NCI-H2171 (cell line): ENCODE data around the gene AGK.

Experiments used
- DNase-seq: peaks from one replicate; lab custom pipeline; 2025; lab: John Stamatoyannopoulos, UW

Gene AGK

GRCh38 chr7:141586878-141587277 is 35.7 kb downstream of the AGK start:
- DNase-seq: no peak

- no peak for DNase-seq
Measured at GRCh38 chr7:141587304-141587703, 36.1 kb downstream of the AGK start.

- DNase-seq: no peak
Measured at GRCh38 chr7:141588912-141589311, 37.7 kb downstream of the AGK start.

DNA sequence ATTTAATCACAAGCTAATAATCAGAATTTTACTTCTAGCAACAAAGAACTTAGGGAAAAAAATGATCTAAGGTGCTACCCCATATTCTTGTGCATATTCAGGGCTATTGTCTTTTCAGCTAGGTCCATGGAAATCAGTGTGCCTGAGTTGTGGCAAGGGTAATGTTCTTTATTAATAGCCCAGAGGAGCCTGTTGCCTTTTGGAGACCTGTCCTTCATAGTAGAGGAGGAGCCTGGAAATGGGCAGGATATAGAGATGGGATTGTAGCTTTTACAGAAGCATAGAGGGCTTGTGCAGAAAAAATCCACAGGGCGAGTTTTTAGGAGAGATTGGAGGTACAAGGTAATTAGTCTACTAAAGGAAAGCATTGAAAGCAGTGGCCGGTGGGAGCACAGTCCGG is 38.9 kb downstream of the AGK start:
- DNase-seq: no peak

DNA sequence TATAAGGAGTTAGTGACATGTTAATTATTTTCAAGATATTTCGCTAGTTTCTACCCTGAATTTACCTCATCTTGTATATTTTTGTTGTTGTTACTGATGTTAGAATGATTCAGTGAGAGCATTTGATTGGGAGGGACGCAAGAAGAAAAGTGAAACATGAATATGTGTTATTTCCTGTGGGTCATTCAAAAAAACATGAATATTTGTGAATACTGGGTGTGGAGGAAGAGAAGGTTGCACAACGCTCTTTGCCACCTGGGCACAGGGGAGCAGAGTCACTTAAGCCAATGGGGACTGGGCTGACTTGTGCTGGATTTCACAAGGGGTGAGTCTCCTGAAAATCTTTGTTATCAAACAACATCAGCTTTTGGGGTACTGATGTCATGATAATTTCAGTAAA is 39.5 kb downstream of the AGK start:
- no peak for DNase-seq

DNA sequence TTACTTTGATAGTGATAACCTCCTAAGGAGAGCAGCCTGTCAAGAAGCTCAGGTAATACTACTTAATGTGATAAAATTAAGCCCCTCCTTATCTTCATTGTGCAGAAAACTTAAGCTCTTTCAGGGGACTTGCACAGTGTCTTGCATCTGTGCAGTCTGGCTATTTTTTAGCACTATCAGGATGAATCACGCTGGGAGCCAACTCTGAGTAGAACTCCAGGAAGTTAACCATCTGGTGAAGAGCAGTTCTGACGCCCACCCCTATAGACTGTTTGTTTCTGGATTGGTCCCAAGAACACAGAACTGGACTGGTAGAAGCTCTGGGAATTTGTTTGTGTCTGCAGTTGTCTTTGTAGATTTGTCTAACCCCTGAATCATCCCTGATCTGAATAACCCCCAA is 41.9 kb downstream of the AGK start:
- DNase-seq: no peak

GRCh38 chr7:141597966-141598365 is 46.8 kb downstream of the AGK start:
- DNase-seq: no peak

- DNase-seq: no peak
Measured at GRCh38 chr7:141598408-141598807, 47.2 kb downstream of the AGK start.

DNA sequence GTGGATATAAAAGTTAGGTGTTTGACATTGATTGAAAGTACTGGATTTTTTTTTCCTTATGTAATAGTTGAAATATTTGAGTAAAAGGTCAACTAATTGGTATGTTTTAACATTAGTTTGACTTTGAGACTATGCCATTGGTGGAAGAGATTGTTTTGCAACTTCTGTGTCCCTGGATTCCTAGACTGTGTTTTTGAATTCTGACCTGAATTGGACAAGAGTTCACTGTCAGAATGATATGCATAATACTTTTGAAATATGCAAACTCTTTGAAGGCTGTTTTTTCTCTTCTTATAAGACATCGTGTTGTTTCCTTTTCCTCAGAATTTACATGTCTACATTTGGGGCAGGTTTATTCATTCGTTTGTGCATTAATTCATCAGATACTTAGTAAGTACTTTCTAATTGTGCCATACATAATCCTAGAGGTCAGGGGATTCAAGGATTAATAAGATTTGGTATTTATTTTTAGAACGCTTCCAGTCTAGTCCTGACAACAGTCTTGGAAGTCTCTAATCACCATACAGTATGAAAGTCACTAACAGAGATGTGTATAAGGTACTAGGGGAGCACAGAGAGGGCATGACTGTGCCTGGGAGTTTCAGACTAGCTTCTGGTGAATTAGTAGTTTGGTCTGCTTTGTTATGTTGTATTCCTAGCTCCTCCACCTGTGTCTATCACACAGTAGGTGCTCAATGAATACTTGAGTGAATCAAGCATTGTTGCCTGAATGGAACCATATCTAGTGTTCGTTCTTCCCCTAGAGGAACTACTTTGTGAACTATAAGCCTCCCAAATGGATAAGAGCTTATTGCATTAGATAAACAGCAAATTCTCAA is 49.2 kb downstream of the AGK start:
- DNase-seq: no peak

DNA sequence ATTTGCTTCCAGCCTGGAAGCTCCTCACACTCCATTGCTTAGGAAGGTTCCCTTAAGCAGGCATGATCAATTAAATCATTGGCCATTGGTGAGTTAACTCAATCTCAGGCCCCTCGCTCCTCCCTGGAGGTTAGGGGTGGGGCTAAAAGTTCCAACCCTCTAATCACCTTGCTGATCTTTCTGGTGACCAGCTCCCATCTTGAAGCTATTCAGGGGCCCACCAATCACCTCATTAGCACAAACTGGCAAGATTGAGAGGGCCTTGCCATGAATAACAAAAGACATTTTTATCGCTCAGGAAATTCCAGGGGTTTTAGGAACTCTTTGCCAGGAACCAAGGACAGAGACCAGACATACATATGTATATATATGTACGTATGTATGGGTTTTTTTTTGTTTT is 58.4 kb downstream of the AGK start:
- no peak for DNase-seq

DNA sequence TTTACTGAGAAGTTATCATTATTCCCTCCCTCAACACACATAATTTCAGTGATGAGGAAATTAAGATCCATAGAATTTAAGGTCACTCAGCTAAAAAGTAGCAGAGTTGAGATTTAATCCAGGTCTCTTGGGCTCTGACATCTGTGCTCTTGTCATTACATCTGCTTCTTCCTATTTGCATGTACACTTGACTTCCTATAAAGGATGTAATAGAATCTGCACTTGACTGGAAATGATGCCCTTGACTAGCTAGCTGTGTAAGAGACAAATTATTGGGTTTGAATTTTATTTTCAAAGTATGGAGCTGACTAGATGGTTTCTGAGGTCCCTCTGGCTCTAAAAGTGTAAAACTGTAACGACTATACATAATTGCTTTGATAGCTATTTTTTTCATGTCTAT is 59.5 kb downstream of the AGK start:
- no peak for DNase-seq

DNA sequence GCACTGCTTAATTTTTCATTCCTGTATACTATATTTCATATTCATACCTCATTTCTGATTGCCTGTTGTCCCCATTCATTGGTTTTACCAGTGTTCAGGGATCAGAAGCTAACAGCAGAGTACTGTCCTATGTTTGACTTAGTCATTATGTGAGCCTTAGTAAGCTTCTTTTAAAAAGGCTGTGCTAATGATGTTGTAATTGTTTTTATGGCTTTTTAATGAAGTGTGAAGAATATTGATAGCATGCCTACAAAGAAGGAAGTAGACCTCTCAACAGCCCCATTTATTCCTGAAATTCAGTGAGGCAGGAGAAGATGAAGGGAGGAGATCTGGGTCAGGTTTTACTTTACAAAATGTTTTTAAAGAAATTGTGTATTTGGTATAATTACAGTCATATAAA is 61.7 kb downstream of the AGK start:
- DNase-seq: no peak

DNA sequence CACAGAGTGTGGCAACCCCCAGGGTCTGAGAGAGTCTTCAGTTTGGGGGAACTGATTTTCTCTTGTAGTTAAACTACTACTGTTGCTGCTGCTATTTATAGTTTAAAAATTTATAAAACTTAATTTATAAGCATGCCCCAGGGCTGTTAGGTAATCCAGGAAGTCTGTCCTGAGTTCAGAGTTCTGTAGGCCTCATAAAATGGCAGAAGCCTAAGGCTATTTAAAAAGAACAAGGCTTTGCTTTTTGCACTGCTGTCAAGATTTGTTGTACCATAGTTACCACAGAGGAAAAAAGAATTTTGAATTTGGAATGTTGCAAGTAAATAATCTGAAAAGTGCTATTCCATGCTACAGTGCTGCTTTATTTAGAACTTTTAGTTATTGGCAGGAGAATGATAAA is 66.1 kb downstream of the AGK start:
- no peak for DNase-seq

- DNase-seq: no peak
Measured at GRCh38 chr7:141619745-141620144, 68.5 kb downstream of the AGK start.

- no peak for DNase-seq
Measured at GRCh38 chr7:141624763-141625162, 73.6 kb downstream of the AGK start.

- no peak for DNase-seq
Measured at GRCh38 chr7:141630621-141631020, 79.4 kb downstream of the AGK start.

DNA sequence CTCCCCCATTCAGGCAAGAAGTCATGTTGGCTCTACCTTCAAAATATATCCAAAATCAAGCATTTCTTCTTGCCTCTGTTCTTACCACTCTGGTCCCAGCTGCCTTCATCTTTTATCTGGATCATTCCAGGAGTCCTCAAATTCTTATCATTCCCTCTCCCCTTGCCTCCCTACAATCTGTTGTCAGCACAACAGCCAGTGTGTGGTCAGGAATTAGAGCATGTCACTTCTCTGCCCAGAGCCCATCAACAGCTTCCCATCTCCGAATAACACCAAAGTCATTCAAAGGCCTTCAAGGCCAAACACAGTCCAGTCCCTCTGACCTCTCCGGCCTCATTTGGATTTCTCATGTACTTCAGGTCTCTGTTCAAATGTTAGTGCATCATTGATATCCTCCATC is 80.3 kb downstream of the AGK start:
- DNase-seq: no peak

GRCh38 chr7:141634065-141634464 is 82.9 kb downstream of the AGK start:
- no peak for DNase-seq

- no peak for DNase-seq
Measured at GRCh38 chr7:141636053-141636452, 84.8 kb downstream of the AGK start.

DNA sequence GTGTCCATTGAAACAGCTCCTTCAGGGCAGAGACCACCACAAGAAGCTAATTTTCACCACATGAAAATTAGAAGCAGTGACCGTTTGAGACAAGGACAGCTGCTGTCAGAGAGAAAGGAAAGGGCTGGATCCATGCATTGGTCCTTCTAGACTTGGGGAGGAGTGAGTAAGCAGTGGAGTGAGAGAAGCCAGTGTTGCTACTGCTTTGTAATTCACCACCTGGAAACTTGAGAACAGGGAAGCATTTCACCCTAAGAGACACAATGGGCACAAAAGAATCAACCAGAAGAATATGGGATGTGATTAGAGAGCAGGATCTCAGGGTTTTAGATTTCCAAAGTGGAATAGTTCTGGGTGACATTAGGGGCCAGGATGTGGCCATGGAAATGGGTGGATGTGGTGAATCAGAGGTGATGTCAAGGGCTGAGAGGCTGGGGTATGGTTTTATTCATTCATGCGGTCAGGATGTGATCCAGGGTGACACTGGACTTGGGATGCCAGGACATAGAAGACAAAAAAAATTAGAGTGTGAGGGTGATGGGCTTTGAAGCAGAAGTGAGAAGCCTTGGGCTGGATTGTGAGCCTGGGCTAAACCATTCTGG is 89.1 kb downstream of the AGK start:
- no peak for DNase-seq

DNA sequence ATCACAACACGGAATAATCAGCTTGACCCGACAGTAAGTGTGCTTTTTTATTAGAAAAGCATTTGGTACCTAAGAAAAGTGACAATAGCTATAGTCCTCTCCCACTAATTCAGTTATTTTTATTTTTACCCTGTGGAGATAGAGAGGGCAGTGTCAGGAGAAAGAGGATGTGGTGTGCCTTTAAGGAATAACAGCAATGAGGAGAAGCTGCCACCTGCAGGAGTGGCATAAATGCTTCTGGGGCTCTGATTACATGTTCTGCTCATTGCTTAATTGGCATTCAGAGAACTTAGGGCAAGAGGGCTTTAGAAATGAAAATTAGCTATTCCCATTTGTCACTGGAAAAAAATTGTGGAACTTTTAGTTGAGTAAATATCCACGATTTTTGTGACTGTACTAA is 90.7 kb downstream of the AGK start:
- no peak for DNase-seq

- no peak for DNase-seq
Measured at GRCh38 chr7:141645188-141645587, 94.0 kb downstream of the AGK start.

GRCh38 chr7:141646826-141647480 is 95.7 kb downstream of the AGK start:
- DNase-seq: no peak
